ENCODE data around the gene NAB2.
A peak's percentile ranks its signal among the peaks of the same experiment; 100 is the strongest.

The NAB2 gene

DNA sequence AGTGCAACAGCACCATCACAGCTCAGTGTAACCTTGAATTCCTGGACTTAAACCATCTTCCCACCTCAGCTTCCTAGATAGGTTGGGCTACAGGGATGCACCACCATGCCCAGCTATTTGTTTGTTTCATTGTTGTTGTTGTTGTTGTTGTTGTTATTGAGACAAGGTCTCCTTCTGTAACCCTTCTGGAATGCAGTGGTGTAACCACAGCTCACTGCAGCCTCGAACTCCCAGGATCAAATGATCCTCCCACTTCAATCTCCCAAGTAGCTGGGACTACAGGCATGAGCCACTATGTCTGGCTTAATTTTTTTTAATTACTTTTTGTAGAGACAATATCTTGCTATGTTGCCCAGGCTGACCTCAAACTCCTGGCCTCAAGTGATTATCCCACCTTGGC, 9.1 kb upstream of the NAB2 start:
- CTCF ChIA-PET = interaction anchor here (1.6 to 3.4 kb wide), 3 partner anchors 11 to 32 kb away, joined by 7 to 21 read pairs (median 9); partner anchors contain the start of gene STAT6
- DNase-seq (ENCODE audit: extremely low spot score) = no peak
- no peak for TF ChIP-seq SUZ12 (IDR thresholded peaks at IDR 0.05)
- TF ChIP-seq SP1 (IDR thresholded peaks at IDR 0.05) = no peak
- no peak for TF ChIP-seq L3MBTL2 (conservative IDR thresholded peaks at IDR 0.05)
- TF ChIP-seq CTBP1 (IDR thresholded peaks at IDR 0.05; ENCODE audit: borderline replicate concordance) = no peak
- TF ChIP-seq ELF4 (IDR thresholded peaks at IDR 0.05) = no peak
- TF ChIP-seq FOXK2 (IDR thresholded peaks at IDR 0.05) = no peak
- TF ChIP-seq HDGF (IDR thresholded peaks at IDR 0.05; ENCODE audit: borderline replicate concordance) = no peak
- no peak for TF ChIP-seq NFRKB (IDR thresholded peaks at IDR 0.05)
- TF ChIP-seq TARDBP (IDR thresholded peaks at IDR 0.05) = no peak
- TF ChIP-seq LEF1 (IDR thresholded peaks at IDR 0.05; ENCODE audit: borderline replicate concordance) = no peak
- no peak for TF ChIP-seq ZNF384 (IDR thresholded peaks at IDR 0.05)
- TF ChIP-seq, protein P1, sequence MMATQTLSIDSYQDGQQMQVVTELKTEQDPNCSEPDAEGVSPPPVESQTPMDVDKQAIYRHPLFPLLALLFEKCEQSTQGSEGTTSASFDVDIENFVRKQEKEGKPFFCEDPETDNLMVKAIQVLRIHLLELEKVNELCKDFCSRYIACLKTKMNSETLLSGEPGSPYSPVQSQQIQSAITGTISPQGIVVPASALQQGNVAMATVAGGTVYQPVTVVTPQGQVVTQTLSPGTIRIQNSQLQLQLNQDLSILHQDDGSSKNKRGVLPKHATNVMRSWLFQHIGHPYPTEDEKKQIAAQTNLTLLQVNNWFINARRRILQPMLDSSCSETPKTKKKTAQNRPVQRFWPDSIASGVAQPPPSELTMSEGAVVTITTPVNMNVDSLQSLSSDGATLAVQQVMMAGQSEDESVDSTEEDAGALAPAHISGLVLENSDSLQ (IDR thresholded peaks at IDR 0.05) = no peak
- no peak for TF ChIP-seq FOXA1 (IDR thresholded peaks at IDR 0.05)
- POLR2A ChIA-PET = interaction anchor here (1.1 to 3.2 kb wide), 6 partner anchors 7 to 150 kb away, joined by 3 to 36 read pairs (median 17); partner anchors contain the start of genes SHMT2 and STAT6

DNA sequence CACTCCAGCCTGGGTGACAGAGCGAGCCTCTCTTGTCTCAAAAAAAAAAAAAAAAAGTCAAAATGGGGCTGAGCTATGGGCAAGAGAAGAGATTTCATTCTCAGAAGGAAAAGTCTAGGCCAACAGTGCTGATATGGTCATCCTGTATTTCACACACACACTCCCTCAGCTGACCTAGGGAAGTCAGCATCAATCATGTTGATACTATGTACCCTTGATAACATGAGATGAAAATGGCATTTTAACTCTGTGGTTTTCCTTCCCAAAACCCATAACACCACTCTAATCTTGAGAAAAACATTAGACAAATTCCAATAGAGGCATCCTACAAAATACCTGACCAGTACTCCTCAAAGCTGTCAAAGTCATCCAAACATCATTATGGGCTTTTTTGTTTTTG, 8.1 kb upstream of the NAB2 start:
- POLR2A ChIA-PET = no interaction called here
- TF ChIP-seq LEF1 (IDR thresholded peaks at IDR 0.05; ENCODE audit: borderline replicate concordance) = no peak
- TF ChIP-seq, protein P1 (IDR thresholded peaks at IDR 0.05) = no peak
- no peak for TF ChIP-seq HDGF (IDR thresholded peaks at IDR 0.05; ENCODE audit: borderline replicate concordance)
- no peak for TF ChIP-seq ARNT (IDR thresholded peaks at IDR 0.05)
- no peak for TF ChIP-seq CTBP1 (IDR thresholded peaks at IDR 0.05; ENCODE audit: borderline replicate concordance)
- no peak for TF ChIP-seq BHLHE40 (IDR thresholded peaks at IDR 0.05; ENCODE audit: borderline replicate concordance)
- no peak for TF ChIP-seq ELF4 (IDR thresholded peaks at IDR 0.05)
- no peak for TF ChIP-seq NFRKB (IDR thresholded peaks at IDR 0.05)
- TF ChIP-seq ZNF384 (IDR thresholded peaks at IDR 0.05) = no peak
- no peak for TF ChIP-seq FOXK2 (IDR thresholded peaks at IDR 0.05)
- no peak for TF ChIP-seq SP1 (IDR thresholded peaks at IDR 0.05)
- no peak for TF ChIP-seq SUZ12 (IDR thresholded peaks at IDR 0.05)
- TF ChIP-seq FOXM1 (IDR thresholded peaks at IDR 0.05; ENCODE audit: borderline replicate concordance) = no peak
- no peak for TF ChIP-seq FOXA1 (IDR thresholded peaks at IDR 0.05)
- TF ChIP-seq TARDBP (IDR thresholded peaks at IDR 0.05) = no peak
- TF ChIP-seq L3MBTL2 (conservative IDR thresholded peaks at IDR 0.05) = no peak
- DNase-seq (ENCODE audit: extremely low spot score) = no peak
- CTCF ChIA-PET = no interaction called here

DNA sequence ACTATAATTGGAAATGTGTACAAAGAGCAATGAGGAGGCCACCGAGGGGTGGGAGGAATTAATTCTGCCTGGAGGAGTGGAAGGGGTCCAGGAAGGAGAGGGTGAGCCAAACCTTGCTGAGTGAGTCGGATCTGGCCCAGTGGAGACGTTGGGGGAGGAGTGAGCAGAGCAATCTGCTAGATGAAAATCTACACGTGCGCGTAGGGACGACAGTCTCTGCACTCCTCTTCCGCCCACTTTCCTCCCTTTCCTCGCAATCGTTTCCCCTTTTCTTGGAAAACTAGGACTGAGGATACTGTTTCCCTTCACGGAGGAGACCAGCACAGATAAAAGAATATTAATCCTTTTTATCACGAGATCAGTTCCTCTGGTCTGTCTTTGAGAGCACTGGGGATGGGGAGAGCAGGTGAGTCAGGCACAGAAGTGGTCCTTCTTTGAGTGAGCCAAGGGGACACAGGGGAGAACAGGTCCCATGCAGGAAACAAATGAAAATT, 2.9 kb upstream of the NAB2 start:
- TF ChIP-seq FOXA1 (IDR thresholded peaks at IDR 0.05) = no peak
- TF ChIP-seq LEF1 (IDR thresholded peaks at IDR 0.05; ENCODE audit: borderline replicate concordance) = no peak
- TF ChIP-seq, protein P1 (IDR thresholded peaks at IDR 0.05) = no peak
- TF ChIP-seq FOXK2 (IDR thresholded peaks at IDR 0.05) = no peak
- no peak for TF ChIP-seq HDGF (IDR thresholded peaks at IDR 0.05; ENCODE audit: borderline replicate concordance)
- no peak for TF ChIP-seq TARDBP (IDR thresholded peaks at IDR 0.05)
- TF ChIP-seq ELF4 (IDR thresholded peaks at IDR 0.05) = no peak
- no peak for TF ChIP-seq SP1 (IDR thresholded peaks at IDR 0.05)
- TF ChIP-seq FOXM1 (IDR thresholded peaks at IDR 0.05; ENCODE audit: borderline replicate concordance) = no peak
- no peak for TF ChIP-seq CTBP1 (IDR thresholded peaks at IDR 0.05; ENCODE audit: borderline replicate concordance)
- no peak for TF ChIP-seq ZNF384 (IDR thresholded peaks at IDR 0.05)
- TF ChIP-seq ARNT (IDR thresholded peaks at IDR 0.05) = no peak
- TF ChIP-seq BHLHE40 (IDR thresholded peaks at IDR 0.05; ENCODE audit: borderline replicate concordance) = no peak
- no peak for TF ChIP-seq SUZ12 (IDR thresholded peaks at IDR 0.05)
- TF ChIP-seq L3MBTL2 (conservative IDR thresholded peaks at IDR 0.05) = no peak; the same call in 1 of the 2 replicates
- TF ChIP-seq NFRKB (IDR thresholded peaks at IDR 0.05) = no peak
- POLR2A ChIA-PET = interaction anchor here (2.1 to 4.9 kb wide), 3 partner anchors 7 to 26 kb away, joined by 6 to 41 read pairs (median 27); partner anchors contain the start of genes NEMP1 and STAT6
- peak; percentile 10 for DNase-seq (ENCODE audit: extremely low spot score)
- CTCF ChIA-PET = interaction anchor here (2.3 kb wide), 1 partner anchor 26 kb away, joined by 12 read pairs; the partner anchor contains the start of gene STAT6

DNA sequence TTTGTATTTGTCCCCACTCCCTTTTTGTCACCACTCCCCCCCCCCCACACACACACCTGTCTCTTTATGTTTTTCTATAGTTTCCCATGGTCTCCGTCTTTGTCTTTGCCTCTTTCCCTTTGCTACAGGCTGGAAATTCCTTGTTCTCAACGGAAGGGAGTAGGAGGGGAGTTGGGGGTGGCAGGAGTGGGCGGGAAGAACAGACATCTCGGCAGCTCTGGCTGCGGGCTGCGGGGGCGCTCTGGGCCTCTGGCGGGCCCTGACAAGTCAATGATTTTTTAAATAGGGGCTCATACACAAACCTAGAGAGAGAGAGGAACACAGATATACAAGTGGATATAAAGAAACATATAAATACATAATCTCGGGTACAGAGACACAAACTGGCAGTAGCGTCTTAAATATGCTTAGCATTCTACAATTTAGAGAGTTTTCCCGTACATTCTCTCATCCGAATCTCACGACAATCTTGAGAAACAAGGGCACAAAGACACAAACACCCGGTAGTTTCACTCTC, 2.4 kb upstream of the NAB2 start:
- peak; percentile 48 for DNase-seq (ENCODE audit: extremely low spot score)
- POLR2A ChIA-PET = interaction anchor here (2.3 to 4.9 kb wide), 2 partner anchors 8 to 25 kb away, joined by 27 to 41 read pairs; partner anchors contain the start of genes NEMP1 and STAT6
- CTCF ChIA-PET = interaction anchor here (0.7 to 2.3 kb wide), 3 partner anchors 25 to 948 kb away, joined by 3 to 12 read pairs (median 3); partner anchors contain the start of gene STAT6
- TF ChIP-seq FOXA1 (IDR thresholded peaks at IDR 0.05) (no peak), TARDBP (IDR thresholded peaks at IDR 0.05) (no peak), BHLHE40 (IDR thresholded peaks at IDR 0.05; ENCODE audit: borderline replicate concordance) (no peak), FOXM1 (IDR thresholded peaks at IDR 0.05; ENCODE audit: borderline replicate concordance) (no peak), ARNT (IDR thresholded peaks at IDR 0.05) (no peak), ELF4 (IDR thresholded peaks at IDR 0.05) (no peak), LEF1 (IDR thresholded peaks at IDR 0.05; ENCODE audit: borderline replicate concordance) (no peak), ZNF384 (IDR thresholded peaks at IDR 0.05) (no peak), FOXK2 (IDR thresholded peaks at IDR 0.05) (no peak), HDGF (IDR thresholded peaks at IDR 0.05; ENCODE audit: borderline replicate concordance) (no peak), SUZ12 (IDR thresholded peaks at IDR 0.05) (no peak), SP1 (IDR thresholded peaks at IDR 0.05) (no peak), CTBP1 (IDR thresholded peaks at IDR 0.05; ENCODE audit: borderline replicate concordance) (no peak)

DNA sequence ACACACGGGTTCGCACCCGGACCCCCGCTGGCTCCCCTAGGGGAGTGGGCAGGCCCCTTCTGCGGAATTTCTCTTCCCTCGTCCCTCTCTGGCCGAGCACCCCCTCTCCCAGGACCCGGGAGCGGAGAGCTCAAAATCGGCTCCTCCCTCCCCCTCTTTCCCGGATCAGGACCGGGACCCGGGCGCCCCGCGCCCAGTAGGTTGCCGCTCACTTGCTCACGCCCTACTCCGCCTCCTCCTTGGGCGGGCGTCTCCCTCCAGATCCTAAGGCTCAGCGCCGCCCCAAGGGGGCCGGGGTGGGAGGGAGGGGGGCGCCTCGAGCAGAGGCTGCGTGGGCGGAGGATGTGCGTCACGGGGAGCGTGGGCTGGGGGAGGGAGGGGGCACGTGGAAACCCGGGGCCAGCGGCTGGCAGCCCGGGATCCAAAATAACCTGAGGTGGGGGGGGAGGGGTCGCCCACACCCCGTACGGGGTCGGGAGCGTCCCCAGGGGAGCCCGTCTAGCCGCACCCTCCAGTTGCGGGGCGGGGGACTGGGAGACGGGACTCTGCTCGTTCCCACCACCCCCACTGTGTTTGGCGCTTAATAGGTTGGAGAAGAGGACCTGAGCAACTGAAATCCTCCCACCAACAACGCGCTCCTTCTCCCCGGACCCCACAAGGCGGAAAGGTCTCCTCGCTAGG, 1.8 kb upstream of the NAB2 start:
- no peak for DNase-seq (ENCODE audit: extremely low spot score)
- CTCF ChIA-PET = interaction anchor here (0.7 to 2.3 kb wide), 3 partner anchors 25 to 949 kb away, joined by 3 to 12 read pairs (median 3); partner anchors contain the start of gene STAT6
- POLR2A ChIA-PET = interaction anchor here (0.6 to 4.9 kb wide), 3 partner anchors 9 to 71 kb away, joined by 3 to 41 read pairs (median 27); partner anchors contain the start of genes NEMP1, STAT6 and TAC3
- TF ChIP-seq BHLHE40 (IDR thresholded peaks at IDR 0.05; ENCODE audit: borderline replicate concordance) = no peak
- TF ChIP-seq L3MBTL2 (conservative IDR thresholded peaks at IDR 0.05) = no peak
- no peak for TF ChIP-seq ARNT (IDR thresholded peaks at IDR 0.05)
- no peak for TF ChIP-seq NFRKB (IDR thresholded peaks at IDR 0.05)
- TF ChIP-seq FOXM1 (IDR thresholded peaks at IDR 0.05; ENCODE audit: borderline replicate concordance) = no peak
- TF ChIP-seq FOXK2 (IDR thresholded peaks at IDR 0.05) = no peak
- TF ChIP-seq CTBP1 (IDR thresholded peaks at IDR 0.05; ENCODE audit: borderline replicate concordance) = no peak
- no peak for TF ChIP-seq ZNF384 (IDR thresholded peaks at IDR 0.05)
- no peak for TF ChIP-seq ELF4 (IDR thresholded peaks at IDR 0.05)
- no peak for TF ChIP-seq HDGF (IDR thresholded peaks at IDR 0.05; ENCODE audit: borderline replicate concordance)
- no peak for TF ChIP-seq SUZ12 (IDR thresholded peaks at IDR 0.05)
- no peak for TF ChIP-seq TARDBP (IDR thresholded peaks at IDR 0.05)
- no peak for TF ChIP-seq LEF1 (IDR thresholded peaks at IDR 0.05; ENCODE audit: borderline replicate concordance)
- TF ChIP-seq, protein P1 (IDR thresholded peaks at IDR 0.05) = no peak
